ENCODE data around the gene CXCR1.
A peak's percentile ranks its signal among the peaks of the same experiment; 100 is the strongest.
"Not testable (repeated sequence)": the region's sequence is repeated elsewhere in the genome, so short reads cannot be mapped to it uniquely, and the experiment has no call there.

Gene CXCR1

GRCh38 chr2:218186355-218186766, 19.6 kb upstream of the CXCR1 start:
- in situ Hi-C loops (cut with HindIII; ENCODE audit: low pct_ligation_motif_present, low sequenced_read_pairs) = no loop called here
- H3K27ac ChIP-seq = no peak overlapping the region
- H3K27me3 ChIP-seq (replicated peaks) = no peaks in the 10 kb centered on the region
- H3K4me3 ChIP-seq (ENCODE audit: low read depth, low read length) = no peak overlapping the region
- H3K36me3 ChIP-seq (replicated peaks) = no peaks in the 10 kb centered on the region
- TF ChIP-seq CTCF (IDR thresholded peaks at IDR 0.05; ENCODE audit: low read depth, low read length, missing control alignments) = peak; percentile 87
- DNase-seq = peak; percentile 59

GRCh38 chr2:218184331-218184730, 17.6 kb upstream of the CXCR1 start:
- Histone ChIP-seq H3K4me3 (ENCODE audit: low read depth, low read length) (no peak overlapping the region), H3K36me3 (replicated peaks) (no peaks in the 10 kb centered on the region), H3K27me3 (replicated peaks) (no peaks in the 10 kb centered on the region), H3K27ac (no peak overlapping the region)
- no peak for DNase-seq
- TF ChIP-seq CTCF (IDR thresholded peaks at IDR 0.05; ENCODE audit: low read depth, low read length, missing control alignments) = no peak
- in situ Hi-C loops (cut with HindIII; ENCODE audit: low pct_ligation_motif_present, low sequenced_read_pairs) = no loop called here

GRCh38 chr2:218180467-218181114, 13.8 kb upstream of the CXCR1 start:
- in situ Hi-C loops (cut with HindIII; ENCODE audit: low pct_ligation_motif_present, low sequenced_read_pairs) = no loop called here
- H3K27ac ChIP-seq = no peak overlapping the region
- no peaks in the 10 kb centered on the region for H3K27me3 ChIP-seq (replicated peaks)
- no peak for TF ChIP-seq CTCF (IDR thresholded peaks at IDR 0.05; ENCODE audit: low read depth, low read length, missing control alignments)
- H3K36me3 ChIP-seq (replicated peaks) = no peaks in the 10 kb centered on the region
- no peak for DNase-seq
- H3K4me3 ChIP-seq (ENCODE audit: low read depth, low read length) = no peak overlapping the region

- in situ Hi-C loops (cut with HindIII; ENCODE audit: low pct_ligation_motif_present, low sequenced_read_pairs) = no loop called here
These were observed 13.0 kb upstream of the CXCR1 start for GRCh38 chr2:218179782-218180181.

GRCh38 chr2:218172845-218173244, 6.1 kb upstream of the CXCR1 start:
- no peak overlapping the region for H3K27ac ChIP-seq
- no peaks in the 10 kb centered on the region for H3K27me3 ChIP-seq (replicated peaks)
- in situ Hi-C loops (cut with HindIII; ENCODE audit: low pct_ligation_motif_present, low sequenced_read_pairs) = no loop called here
- no peaks in the 10 kb centered on the region for H3K36me3 ChIP-seq (replicated peaks)
- H3K4me3 ChIP-seq (ENCODE audit: low read depth, low read length) = no peak overlapping the region
- no peak for DNase-seq
- no peak for TF ChIP-seq CTCF (IDR thresholded peaks at IDR 0.05; ENCODE audit: low read depth, low read length, missing control alignments)

More at GRCh38 chr2:218179782-218180181, 13.0 kb upstream of the CXCR1 start:
- TF ChIP-seq CTCF (IDR thresholded peaks at IDR 0.05; ENCODE audit: low read depth, low read length, missing control alignments) = no peak
- Histone ChIP-seq H3K4me3 (ENCODE audit: low read depth, low read length) (no peak overlapping the region), H3K36me3 (replicated peaks) (no peaks in the 10 kb centered on the region), H3K27me3 (replicated peaks) (no peaks in the 10 kb centered on the region), H3K27ac (no peak overlapping the region)
- no peak for DNase-seq

- H3K4me3 ChIP-seq (ENCODE audit: low read depth, low read length); H3K36me3 ChIP-seq (replicated peaks); H3K27me3 ChIP-seq (replicated peaks); in situ Hi-C loops (cut with HindIII; ENCODE audit: low pct_ligation_motif_present, low sequenced_read_pairs); H3K27ac ChIP-seq; DNase-seq: not testable (repeated sequence)
These were observed 5.0 kb upstream of the CXCR1 start for GRCh38 chr2:218171744-218172143.
